Measurements from ENCODE around the gene CEACAM18.
"Not testable (repeated sequence)": the region's sequence is repeated elsewhere in the genome, so short reads cannot be mapped to it uniquely, and the experiment has no call there.

CEACAM18 gene

DNA sequence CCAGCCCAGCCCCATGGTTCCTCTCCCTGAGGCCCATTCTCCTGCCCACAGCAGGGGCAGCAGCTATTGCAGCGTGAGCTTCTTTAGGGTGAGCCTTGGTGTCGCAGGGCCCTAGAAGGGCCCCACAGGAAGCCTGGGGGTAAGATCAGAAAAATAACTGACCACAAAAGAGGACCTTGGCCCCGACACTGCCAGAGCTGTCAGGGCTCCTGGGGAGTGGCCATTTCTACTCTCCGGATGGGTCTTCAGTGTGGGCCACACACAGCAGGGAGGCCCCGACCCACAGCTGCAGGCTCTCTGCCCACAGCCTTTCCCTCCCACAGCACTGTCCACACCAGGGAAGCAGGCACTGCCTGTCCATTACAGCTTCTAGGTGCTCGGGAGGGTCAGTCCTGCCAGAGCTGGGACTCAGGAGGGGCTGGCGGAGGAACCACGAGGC is 16.6 kb upstream of the CEACAM18 start:
- no peak for DNase-seq (ENCODE audit: low read depth)

DNA sequence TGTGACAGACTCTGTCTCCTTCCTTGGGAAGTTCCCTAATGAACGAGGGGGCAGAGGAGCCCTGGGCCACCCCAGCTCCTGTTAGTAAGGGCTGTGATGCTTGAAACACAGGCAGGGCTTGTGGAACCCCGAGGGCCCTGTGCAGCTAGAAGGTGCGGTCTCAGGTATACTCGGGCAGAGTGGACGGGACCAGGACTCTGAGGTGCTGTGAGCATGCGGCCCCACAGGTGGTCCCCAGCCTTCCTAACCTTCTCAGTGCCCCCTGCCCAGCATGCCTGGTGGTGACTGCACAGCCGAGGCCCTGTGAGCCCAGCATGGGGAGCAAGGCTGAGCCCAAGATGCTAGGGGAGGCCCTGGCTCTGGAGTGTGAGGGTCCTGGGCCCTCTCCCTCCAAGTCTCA is 16.1 kb upstream of the CEACAM18 start:
- DNase-seq (ENCODE audit: low read depth), result no peak

DNA sequence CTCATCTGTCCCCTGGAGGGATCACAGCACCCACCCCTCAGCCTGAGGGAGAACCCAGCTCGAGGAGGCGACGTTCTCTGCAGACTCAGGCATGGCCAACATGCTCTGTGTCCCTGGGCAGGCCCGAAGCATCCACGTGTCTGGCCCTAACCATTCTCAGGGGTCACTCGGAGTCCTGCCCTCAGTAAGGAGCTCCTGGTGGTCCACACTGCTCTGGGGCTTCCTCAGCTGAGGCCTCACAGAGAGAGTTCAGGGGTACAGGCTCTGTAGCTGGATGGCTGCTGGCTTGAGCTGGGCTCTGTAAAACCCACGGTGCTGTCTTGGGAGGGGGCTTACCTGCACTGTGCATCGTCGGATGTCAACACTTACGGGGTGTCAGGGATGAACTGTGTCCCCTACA is 15.7 kb upstream of the CEACAM18 start:
- DNase-seq (ENCODE audit: low read depth), result no peak

DNA sequence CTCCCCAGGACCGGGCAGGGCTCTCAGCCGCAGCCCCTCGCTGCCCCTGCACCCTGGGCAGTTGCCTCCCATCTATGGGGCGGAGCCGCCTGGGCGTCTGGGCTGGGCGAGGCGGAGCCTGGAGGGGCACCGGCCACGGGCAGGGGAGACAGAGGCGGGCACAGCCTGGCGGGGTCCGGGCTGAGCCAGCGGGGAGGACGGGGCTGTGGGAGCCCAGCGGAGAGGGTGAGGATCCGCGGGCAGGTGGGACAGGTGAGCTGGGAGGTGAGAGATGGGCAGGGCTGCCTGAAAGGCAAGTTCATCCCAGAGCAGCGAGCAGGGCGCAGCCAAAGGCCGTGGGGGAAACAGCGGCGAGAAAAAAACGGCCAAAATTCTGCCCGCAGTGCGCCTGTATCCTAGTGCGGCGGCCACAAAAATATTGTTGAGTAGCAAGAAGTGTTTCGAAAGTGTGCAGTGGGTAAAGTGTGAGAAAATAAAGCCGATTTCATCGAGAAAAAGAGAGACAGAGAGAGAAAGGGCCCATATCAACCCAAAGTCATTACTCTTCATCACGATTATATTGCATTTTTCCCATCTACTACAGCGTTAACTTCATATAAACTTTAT is 14.3 kb upstream of the CEACAM18 start:
- not testable (repeated sequence) for DNase-seq (ENCODE audit: low read depth)

DNA sequence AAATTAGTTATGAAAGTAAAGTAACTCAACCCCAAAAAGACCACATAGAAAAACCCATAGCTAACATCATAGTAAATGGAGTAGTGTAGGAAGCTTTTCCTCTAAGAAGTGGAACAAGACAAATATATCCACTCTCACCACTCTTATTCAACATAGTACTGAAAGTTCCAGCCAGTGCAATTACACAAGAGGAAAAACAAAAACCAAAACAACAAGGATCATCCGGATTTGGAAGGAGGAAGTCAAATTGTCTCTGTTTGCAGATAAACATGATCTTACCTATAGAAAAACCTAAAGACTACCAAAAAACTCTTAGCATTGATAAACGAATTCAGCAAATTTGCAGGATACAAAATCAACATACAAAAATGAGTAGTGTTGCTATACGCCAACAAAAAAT is 11.6 kb upstream of the CEACAM18 start:
- DNase-seq (ENCODE audit: low read depth), result no peak

DNA sequence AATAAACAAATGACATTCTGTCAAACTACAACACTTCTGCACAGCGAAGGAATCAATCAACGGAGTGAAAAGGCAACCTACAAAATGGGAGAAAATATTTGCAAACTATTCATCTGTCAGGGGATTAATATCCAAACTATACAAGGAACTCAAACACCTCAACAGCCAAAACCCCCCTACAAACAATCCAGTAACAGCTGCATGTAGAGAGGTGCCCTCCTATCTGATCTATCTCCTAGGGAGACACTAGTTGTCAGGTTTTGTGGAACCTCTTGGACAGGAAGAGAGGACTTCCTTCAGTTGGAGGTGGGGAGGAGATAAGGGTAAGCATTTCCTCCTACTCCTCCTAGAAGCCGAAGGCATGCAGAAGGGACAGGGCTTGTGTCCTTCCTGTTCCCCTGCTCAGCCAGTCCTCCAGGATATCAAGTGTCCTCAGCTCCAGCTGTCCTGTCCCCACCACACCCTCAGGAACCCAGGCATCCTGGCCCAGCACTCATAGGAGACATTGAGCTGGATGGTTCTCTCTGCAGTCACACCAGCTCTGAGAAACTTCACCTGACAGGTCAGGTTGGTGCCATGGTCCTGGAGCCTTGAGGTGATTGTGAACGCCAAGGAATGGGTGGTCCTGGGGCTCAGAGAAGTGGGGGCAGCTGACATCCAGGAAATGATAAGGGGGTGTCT is 10.3 kb upstream of the CEACAM18 start:
- no peak for DNase-seq (ENCODE audit: low read depth)

DNA sequence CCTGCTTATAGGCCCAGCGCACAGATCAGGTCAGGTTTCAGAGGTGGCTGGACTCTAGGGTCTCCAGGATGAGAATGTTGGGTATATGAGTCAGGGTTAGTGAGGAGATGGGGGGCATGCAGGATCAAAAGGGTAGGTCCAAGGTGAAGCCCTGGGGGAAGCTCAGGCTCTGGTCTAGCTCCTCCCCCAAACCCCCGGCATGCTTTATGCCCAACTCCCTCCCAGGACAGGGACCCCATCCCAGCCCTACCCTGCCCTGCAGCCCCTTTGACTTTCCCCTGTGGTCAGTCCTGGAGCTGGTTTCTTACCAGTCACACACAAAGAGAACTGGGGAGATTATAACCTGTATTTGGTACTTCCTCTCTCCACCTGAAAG is 9.8 kb upstream of the CEACAM18 start:
- DNase-seq (ENCODE audit: low read depth), result no peak

DNA sequence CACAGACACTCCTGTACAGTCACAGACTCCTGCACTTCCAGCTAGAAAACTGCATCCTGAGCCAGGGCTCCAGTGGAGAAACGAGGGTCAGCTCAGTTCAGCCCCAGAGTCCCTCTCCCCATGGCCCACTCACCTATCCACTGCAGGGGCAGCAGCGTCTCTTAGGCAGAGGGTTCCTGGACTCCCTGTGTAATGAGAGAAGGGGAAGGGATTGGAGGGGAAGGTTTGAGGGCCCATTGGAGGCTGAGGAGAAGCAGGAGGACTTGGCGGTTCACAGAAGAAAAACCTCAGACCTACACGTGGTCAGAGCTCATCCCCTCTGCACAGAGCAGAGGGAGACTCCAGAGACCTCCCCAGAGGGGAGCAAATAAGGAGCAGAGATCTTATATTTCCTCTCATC is 9.2 kb upstream of the CEACAM18 start:
- DNase-seq (ENCODE audit: low read depth), result no peak

DNA sequence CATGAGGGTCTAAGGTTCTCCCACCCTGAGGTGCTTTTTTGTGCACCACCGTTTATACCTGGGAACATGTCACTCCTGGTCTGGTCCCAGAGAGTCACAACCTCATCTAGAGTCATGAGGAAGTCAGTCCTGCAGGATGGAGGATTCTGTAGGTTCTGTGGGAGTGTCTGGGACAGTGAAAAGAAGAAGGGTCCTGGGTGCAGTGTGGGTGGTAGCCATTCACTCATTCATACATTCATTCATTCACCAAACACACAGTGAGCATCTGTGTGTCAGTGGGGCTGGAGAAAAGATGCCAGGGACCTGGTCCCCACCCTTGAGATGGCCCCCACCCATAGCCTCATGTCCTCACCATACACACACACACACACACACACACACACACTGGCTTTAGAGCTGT is 8.7 kb upstream of the CEACAM18 start:
- DNase-seq (ENCODE audit: low read depth), result no peak

DNA sequence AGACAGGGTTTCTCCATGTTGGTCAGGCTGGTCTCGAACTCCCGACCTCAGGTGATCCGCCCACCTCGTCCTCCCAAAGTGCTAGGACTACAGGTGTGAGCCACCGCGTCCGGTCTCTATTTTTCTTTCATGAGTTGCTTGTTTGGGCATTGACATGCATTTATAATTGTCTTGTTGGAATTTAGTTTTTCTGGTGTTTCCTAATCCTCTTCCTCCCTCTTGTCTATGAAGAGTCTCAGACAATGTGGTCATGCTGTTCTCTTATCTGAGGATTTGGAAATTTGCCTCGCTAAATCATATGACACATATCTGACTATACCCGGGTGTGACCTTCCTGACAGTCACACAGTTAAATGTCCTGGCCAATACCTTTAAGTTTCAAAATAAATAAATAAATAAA is 7.4 kb upstream of the CEACAM18 start:
- DNase-seq (ENCODE audit: low read depth), result no peak

DNA sequence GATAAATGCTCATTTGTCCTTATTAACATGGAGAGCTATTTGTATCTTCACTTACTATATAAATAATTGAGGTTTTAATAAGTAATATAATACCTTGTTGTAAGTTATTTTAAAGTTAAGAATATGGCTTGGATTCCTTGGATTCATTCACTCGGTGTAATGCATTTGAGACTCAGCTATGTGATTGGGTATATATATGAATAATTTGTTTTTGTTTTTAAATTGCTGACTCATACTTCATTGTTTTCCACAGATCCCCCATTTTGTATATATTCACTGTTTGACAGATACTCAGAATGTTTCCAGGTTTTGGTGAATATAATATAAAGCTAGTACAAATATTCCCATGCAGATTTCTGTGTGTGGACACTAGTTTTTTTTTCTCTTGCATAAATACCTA is 6.8 kb upstream of the CEACAM18 start:
- no peak for DNase-seq (ENCODE audit: low read depth)

DNA sequence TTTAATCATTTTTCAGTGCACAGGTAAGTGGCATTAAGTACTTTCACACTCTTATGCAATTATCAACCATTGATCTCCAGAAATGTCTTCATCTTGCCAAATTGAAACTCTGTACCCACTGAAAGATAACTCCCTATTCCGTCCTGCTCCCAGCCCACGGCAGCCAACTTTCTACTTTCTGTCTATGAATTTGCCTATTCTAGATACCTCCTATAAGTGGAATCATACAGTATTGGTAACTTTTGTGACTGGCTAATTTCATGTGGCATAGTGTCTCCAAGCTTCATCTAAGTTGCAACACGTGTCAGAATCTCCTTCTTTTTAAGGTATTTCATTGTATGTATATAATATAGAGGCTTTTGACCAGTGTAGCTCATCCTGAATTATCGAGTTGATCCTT is 5.7 kb upstream of the CEACAM18 start:
- DNase-seq (ENCODE audit: low read depth), result no peak

DNA sequence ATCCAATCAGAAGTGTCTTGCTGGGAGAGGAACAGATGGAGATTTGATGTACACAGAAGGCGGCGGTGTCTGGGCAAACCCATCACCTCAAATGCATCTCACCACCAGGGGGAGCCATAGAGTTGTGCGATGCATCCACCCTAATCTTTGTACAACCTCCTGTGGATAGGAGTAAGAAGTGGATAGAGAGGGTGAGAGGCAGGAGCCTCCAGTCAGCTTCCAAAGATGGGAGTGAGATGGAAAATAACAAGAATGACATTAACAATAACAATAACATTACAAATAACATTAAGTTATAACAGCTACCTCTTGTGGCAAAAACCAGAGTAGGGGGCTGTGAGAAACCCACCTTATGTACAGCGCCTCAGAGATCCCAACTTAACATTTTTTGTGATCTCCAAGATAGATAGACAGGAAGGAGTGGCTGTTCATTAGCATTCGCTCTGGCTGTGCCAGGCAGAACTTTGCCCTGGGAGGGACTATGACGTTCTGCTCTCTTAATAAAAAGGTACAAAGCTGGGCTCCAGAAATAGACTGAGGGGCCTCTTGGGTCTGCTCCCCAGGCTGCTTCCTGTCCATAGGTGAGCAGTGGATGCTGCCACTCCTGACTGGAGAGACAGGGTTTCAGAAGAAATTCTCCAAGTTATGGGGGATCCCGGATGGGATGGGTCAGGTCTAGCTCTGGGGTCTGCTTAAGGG is 5.2 kb upstream of the CEACAM18 start:
- DNase-seq (ENCODE audit: low read depth), result peak; percentile 33

DNA sequence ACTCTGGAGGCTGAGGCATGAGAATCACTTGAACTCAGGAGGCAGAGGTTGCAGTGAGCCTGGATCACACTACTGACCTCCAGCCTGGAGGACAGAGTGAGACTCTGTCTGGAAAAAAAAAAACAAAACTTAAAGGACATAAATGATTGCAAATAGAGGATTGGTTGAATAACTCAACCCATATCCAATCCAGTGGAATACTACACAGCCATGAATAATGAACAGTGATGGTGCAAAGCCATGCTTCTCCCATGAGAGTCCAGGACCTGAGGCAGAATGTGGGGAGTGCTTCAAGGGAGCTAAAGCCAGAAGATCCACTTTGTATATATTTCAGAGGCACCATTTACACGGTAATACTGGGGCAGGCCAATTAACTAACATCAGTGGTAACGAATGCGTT is 2.2 kb upstream of the CEACAM18 start:
- no peak for DNase-seq (ENCODE audit: low read depth)

DNA sequence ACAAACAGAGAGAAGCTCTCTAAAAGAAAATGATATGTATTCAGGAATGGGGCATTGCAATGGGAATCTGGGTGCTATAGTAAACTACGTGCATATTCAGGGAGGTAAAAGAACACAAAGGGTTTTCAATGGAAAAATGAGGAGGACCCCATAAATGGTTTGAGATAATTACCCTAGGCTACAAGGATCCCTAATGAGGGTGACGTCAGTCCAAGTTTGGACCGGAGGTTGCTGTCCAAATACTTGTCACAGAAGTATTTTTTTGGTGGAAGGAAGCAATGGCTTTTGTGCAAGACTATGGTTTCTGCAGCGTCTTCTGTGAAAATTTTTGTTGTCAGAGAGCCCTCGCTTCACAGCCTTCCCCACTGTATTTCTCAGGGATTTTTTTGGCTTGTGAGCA is 995 bp upstream of the CEACAM18 start:
- no peak for DNase-seq (ENCODE audit: low read depth)

DNA sequence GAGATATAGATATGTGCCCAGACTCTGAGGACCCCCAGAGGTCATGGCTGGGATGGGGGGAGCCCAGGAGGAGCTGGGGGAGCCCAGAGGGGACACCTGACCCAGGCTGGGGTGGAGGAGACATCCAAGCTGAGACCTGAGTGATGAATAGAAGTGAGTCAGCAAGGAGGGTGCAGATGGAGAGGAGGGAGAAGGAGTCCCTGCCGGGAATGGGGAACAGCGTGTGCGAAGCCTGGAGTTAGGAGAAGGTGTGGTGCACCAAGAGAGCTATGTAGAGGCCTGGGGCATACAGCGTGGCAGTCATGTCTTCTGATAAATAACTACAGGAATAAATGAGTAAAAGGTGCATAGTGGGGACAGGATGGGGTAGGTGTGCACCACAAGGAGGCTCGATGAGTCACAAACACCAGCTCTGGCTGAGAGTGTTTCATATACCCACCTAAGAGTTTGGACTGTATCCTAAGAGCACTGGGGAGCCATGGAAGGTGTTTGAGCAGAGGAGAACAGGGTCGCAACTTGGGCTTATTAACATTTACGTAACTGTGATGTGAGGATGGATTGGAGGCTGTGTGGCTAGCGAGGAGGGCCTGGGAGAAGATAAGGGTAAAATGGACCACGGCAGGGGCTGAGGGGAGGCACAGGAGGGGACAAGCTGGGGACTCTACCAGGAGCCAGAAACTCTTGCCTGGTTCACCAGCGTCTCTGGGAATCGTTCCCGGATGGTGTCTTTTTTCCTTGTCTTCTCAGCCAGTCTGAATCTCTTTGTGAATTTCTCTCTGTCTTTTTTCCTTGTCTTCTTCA is 1.4 kb downstream of the CEACAM18 start:
- DNase-seq (ENCODE audit: low read depth), result no peak

DNA sequence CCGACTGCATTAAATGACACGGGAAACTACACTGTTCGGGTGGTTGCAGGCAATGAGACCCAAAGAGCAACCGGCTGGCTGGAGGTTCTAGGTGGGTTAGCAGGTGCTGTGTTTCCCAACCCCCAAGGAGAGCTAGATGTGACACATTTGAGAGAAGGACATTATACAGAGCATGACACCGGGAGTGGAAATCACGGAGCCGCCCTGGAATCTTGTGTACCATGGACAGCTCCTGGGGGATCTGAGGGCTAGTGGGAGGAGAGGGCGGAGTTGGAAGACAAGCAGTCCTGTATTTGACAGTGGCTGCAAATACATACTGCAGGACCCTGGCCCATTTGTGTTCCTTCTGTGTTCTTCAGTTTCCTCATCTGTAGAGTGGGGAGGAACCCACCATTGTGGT is 2.3 kb downstream of the CEACAM18 start:
- DNase-seq (ENCODE audit: low read depth), result no peak

DNA sequence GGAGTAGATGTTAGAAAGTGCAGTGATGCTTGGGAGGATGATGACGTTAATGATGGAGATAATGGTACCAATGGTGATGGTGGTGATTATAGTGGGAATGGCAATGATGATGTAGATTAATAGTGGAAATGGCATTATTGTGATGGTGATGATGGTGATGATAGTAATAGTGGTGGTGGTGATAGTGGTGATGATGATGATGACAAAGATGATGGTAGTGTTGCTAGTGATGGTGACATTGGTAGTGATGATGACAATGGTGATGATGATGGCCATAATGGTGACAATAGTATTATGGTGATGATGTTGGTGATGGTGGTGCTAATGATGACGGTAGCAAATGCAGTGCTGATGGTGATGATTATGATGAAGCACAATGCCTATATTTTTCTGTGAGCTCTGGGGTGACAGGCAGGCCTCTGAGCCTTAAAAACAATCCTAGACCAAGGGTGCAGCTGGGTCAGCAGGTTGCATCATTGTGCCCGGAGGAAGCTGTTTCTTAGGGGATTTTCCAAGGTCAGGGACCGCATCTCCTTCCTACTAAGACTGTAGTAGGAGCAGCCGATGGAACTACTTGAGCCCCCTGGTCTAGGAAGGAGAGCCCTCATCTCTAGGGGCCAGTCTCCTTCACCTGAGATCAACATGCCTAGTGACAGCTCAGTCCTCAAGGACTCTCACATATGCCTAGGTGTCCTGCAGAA is 7.8 kb downstream of the CEACAM18 start:
- no peak for DNase-seq (ENCODE audit: low read depth)

DNA sequence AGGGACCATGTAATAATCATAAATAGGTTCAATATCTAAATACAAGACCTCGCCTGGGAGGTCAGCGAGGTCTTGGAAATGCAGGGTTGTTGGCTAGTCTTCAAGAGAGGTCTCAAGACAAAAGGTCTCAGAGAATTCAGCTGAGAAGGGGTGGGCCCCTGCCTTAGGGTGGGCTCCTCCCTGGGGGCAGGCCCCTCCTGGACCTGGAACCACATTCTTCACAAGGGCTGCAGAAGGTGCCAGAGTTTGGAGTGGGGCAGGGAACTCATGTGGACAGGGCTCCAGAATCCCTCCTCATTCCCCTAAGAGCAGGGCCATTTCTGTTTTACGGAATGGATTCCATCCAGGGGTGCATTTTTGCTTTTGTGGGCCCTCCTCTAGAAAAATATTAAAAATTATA is 10.2 kb downstream of the CEACAM18 start:
- DNase-seq (ENCODE audit: low read depth), result no peak

DNA sequence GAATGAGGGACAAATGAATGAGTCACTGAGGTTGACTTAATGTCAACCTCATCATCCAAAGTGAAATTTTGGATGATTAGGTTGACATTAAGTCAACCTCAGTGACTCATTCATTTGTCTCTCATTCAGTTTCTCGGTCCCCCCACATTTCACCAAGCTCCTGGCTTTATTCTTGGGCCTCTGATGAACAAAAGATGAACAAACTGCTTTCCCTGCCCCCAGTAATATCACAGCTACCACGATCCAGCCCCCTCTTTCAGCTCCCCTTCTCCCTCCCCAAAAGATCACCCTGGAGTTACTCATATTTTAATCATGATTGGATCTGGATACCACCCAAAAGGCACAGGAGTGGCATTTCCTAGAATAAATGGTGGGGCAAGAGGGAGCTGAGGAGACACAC is 10.8 kb downstream of the CEACAM18 start:
- DNase-seq (ENCODE audit: low read depth), result no peak

DNA sequence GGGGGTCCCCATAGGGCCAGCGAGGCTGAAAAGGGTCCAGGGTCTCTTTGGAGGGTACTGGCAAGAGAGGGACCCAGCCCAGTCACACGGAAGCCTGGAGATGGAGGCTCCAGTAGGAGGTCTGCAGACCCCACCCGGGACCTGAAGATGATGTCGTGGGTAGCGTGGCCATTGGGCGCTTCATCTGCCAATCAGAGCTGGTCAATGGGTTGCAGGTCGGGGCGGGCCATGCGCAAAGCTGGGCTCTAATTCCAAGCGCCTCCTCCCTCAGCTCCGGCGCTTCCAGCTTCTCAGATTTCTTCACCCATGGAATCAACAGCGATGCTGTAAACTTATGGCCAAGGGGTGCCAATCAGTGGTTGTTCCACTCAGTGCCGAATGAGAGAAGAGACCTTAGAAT is 12.3 kb downstream of the CEACAM18 start:
- DNase-seq (ENCODE audit: low read depth), result no peak

DNA sequence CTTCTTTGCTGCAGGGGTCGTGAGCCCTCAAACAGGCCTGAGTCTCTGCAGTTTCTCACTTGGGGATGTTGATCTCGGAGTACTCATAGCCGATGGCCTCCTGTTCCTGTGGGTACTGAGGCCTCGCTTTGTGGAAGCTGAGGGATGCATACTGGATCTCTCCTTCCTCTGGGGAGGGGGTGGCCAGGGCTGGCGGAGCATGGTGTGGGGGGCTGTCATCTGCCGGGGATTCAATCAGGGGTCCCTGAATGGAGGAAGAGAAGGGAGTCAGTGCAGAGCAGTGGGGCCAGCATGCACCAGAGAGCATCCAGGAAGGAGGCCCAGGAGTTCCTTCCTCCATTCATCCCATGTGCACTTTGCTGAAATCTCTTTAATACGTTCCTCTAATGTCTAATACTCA is 13.2 kb downstream of the CEACAM18 start:
- no peak for DNase-seq (ENCODE audit: low read depth)
